Tibial nerve (tissue), 4 donors: ENCODE results near the gene CISD3. TPM values are rescaled to one million over a fixed set of nuclear protein-coding genes. Genes with fewer than 3 reads are reported as not detected.

Experiments used
- DNase-seq, 2 donors: peaks; one replicate each; pipeline ENCODE4 v3.0.0-alpha.2; 2019; ENCODE audit warnings: low spot score in 2 of 2
- H3K27ac ChIP-seq, 4 donors: fragments of 200-600 bp; sonication (generic) in 3 of 4; one replicate each; pipeline ENCODE4 v1.5.1; 2017 to 2019; ENCODE audit warnings: mild to moderate bottlenecking in 1 of 4
- H3K27me3 ChIP-seq, 2 donors: fragments of 200-600 bp; sonication (generic) in 1 of 2; one replicate each; pipeline versions ENCODE4 v1.5.1 to v1.6.0; 2017 to 2019
- H3K36me3 ChIP-seq, 3 donors: fragments of 200-600 bp; sonication (generic); one replicate each; pipeline ENCODE4 v1.5.1; 2018 to 2019
- H3K4me1 ChIP-seq, 4 donors: fragments of 200-600 bp; sonication (generic) in 3 of 4; one replicate each; pipeline ENCODE4 v1.5.1; 2017 to 2019
- H3K4me3 ChIP-seq, 4 donors: fragments of 200-600 bp; sonication (generic) in 3 of 4; one replicate each; pipeline ENCODE4 v1.5.1; 2017 to 2019; ENCODE audit warnings: mild to moderate bottlenecking in 1 of 4, moderate library complexity in 1 of 4
- H3K9me3 ChIP-seq, 4 donors: fragments of 200-600 bp; sonication (generic) in 3 of 4; one replicate each; pipeline ENCODE4 v1.5.1; 2017 to 2019
- EP300 ChIP-seq, 2 donors: sonication (generic); formaldehyde crosslinking; IDR thresholded peaks; one replicate each; pipeline ENCODE4 v1.6.1; 2017; ENCODE audit warnings: antibody characterized with exemption in 2 of 2, mild to moderate bottlenecking in 1 of 2
- POLR2A ChIP-seq, 2 donors: fragments of 450-650 bp; IDR thresholded peaks; one replicate each; pipeline ENCODE4 v1.6.1; 2017; ENCODE audit warnings: antibody characterized with exemption in 2 of 2, mild to moderate bottlenecking in 2 of 2, moderate library complexity in 2 of 2
- WGBS, 2 donors: methylation state at CpG; one replicate each; pipeline ENCODE4 v1.1.5; 2018; 5-methylcytosine and 5-hydroxymethylcytosine counted together
- total RNA-seq, 4 donors: library from RNA; depleted of rRNA; stranded (reverse); fragments of >200 nt; gene quantifications; one replicate each; pipeline ENCODE4 v1.1.0, GENCODE V29; 2016
- TF ChIP-seq, protein P1 (sequence below), 5 experiments: fragments of 200-600 bp in 3 of 5; fragments of 450-650 bp in 2 of 5; sonication (generic) in 3 of 5; IDR thresholded peaks; one replicate each; pipeline ENCODE4 v1.5.1; 2016 to 2019; ENCODE audit warnings: antibody characterized with exemption in 5 of 5, mild to moderate bottlenecking in 3 of 5, moderate library complexity in 2 of 5

Gene CISD3
- total RNA-seq, 4 donors from 2014 or later = 10.2 to 19.2 (median 16.5) TPM

GRCh38 chr17:38741921-38742410, 11.8 kb downstream of the CISD3 start:
- TF ChIP-seq POLR2A (IDR thresholded peaks at IDR 0.05) = no peak
- TF ChIP-seq, protein P1, sequence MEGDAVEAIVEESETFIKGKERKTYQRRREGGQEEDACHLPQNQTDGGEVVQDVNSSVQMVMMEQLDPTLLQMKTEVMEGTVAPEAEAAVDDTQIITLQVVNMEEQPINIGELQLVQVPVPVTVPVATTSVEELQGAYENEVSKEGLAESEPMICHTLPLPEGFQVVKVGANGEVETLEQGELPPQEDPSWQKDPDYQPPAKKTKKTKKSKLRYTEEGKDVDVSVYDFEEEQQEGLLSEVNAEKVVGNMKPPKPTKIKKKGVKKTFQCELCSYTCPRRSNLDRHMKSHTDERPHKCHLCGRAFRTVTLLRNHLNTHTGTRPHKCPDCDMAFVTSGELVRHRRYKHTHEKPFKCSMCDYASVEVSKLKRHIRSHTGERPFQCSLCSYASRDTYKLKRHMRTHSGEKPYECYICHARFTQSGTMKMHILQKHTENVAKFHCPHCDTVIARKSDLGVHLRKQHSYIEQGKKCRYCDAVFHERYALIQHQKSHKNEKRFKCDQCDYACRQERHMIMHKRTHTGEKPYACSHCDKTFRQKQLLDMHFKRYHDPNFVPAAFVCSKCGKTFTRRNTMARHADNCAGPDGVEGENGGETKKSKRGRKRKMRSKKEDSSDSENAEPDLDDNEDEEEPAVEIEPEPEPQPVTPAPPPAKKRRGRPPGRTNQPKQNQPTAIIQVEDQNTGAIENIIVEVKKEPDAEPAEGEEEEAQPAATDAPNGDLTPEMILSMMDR (IDR thresholded peaks at IDR 0.05) = no peak
- TF ChIP-seq EP300 (IDR thresholded peaks at IDR 0.05) = no peak
- Histone ChIP-seq H3K9me3 (no peaks in the 10 kb centered on the region), H3K4me1 (peaks cover 0 to 65% (median 28%) of the 10 kb centered on the region in 4 donors), H3K27me3 (no peaks in the 10 kb centered on the region), H3K27ac (peak overlapping the region; percentile 31 to 88 (median 80)), H3K4me3 (no peak overlapping the region), H3K36me3 (peaks cover 0 to 35% (median 3%) of the 10 kb centered on the region in 3 donors)
- no peak for DNase-seq
- 45 to 55% methylated on average over 7 of the region's 7 CpGs for WGBS, 2 donors

DNA sequence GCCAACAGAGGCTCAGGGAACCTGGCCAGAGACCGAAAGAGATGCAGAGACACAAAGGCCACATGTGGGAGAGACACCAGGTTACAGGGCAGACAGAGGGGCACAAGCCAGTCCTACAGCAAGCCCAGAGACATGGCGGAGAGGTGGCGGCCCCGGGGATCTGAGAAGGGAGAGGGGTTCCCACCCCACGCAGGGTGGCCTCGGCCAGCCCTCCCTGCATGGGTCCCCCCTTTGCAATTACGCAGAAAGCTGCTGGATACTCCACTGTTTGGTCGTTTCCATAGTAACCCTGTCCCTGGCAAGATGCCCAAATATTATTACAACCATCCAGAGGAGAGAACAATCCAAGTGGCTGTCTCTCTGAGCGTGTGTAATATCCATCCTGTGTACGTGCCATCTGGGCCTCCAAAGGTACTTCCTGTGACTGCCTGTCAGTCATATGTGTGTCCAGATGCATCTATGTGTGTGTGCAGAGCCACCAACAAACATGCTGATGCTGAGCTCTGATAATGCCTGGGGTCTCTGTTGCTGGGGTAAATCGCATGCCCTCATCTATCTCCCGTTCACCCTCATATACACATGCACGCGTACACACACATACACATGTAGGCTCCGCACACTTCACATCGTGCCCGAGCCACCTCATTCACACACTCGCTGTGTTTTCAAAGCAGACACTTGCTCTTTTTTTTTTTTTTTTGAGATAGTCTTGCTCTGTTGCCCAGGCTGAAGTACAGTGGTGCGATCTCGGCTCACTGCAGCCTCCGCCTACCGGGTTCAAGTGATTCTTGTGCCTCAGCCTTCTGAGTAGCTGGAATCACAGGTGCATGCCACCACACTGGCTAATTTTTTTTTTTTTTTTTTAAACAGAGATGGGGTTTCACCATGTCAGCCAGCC, 12.5 kb downstream of the CISD3 start:
- peaks cover 0 to 28% (median 3%) of the 10 kb centered on the region in 3 donors for H3K36me3 ChIP-seq
- H3K27me3 ChIP-seq = no peaks in the 10 kb centered on the region
- H3K4me1 ChIP-seq = peaks cover 0 to 68% (median 34%) of the 10 kb centered on the region in 4 donors
- DNase-seq = peak in 1 of 2 donors; percentile 96
- TF ChIP-seq POLR2A (IDR thresholded peaks at IDR 0.05) = no peak
- TF ChIP-seq EP300 (IDR thresholded peaks at IDR 0.05) = peak in 1 of 2 donors; percentile 68
- peak overlapping the region; percentile 31 to 88 (median 80) for H3K27ac ChIP-seq
- WGBS, 2 donors = 31 to 36% methylated on average over 22 of the region's 22 CpGs
- no peak overlapping the region for H3K4me3 ChIP-seq
- H3K9me3 ChIP-seq = no peaks in the 10 kb centered on the region

GRCh38 chr17:38743556-38744171, 13.5 kb downstream of the CISD3 start:
- Histone ChIP-seq H3K9me3 (no peaks in the 10 kb centered on the region), H3K4me3 (no peak overlapping the region), H3K27me3 (peaks cover 0 to under 1% of the 10 kb centered on the region in 2 donors), H3K36me3 (peaks cover 0 to 18% (median 0%) of the 10 kb centered on the region in 3 donors), H3K4me1 (peaks cover 0 to 70% (median 37%) of the 10 kb centered on the region in 4 donors), H3K27ac (peak overlapping the region in 3 of 4 donors; percentile 76 to 88 (median 85))
- no peak for DNase-seq
- 70 to 74% methylated on average over 4 of the region's 4 CpGs for WGBS, 2 donors
- TF ChIP-seq POLR2A (IDR thresholded peaks at IDR 0.05) = no peak

DNA sequence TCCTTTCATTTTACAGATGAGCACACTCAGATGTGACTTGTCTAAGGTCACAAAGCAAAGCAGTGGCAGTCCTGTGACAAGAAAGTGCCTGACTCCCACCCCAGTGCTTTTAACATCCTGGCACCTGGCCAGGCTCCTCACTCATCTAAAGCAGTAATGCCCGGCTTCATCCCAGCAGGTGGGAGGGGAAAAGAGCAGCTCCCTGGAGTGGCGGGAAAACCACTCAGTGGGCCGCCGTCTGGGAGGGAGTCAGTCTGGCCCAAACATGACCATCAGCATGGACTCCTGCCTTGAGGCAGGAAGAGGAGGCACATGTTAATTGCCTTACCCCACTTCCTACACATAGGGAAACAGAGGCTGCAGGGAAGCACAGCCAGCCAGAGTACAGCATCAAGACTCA, 15.4 kb downstream of the CISD3 start:
- WGBS, 2 donors = 28 to 53% methylated on average over 4 of the region's 4 CpGs
- peaks cover 0 to 84% (median 52%) of the 10 kb centered on the region in 4 donors for H3K4me1 ChIP-seq
- peak overlapping the region in 2 of 4 donors; percentile 91 for H3K27ac ChIP-seq
- H3K27me3 ChIP-seq = peaks cover 0 to 3% of the 10 kb centered on the region in 2 donors
- peaks cover 0 to 3% (median 0%) of the 10 kb centered on the region in 3 donors for H3K36me3 ChIP-seq
- no peaks in the 10 kb centered on the region for H3K9me3 ChIP-seq
- no peak for TF ChIP-seq POLR2A (IDR thresholded peaks at IDR 0.05)
- TF ChIP-seq, protein P1 (IDR thresholded peaks at IDR 0.05) = no peak
- no peak for TF ChIP-seq EP300 (IDR thresholded peaks at IDR 0.05)
- peak in 1 of 2 donors; percentile 31 for DNase-seq
- no peak overlapping the region for H3K4me3 ChIP-seq

- Histone ChIP-seq H3K27ac (peak overlapping the region in 3 of 4 donors; percentile 83 to 91 (median 91)), H3K36me3 (peaks cover 0 to 3% (median 0%) of the 10 kb centered on the region in 3 donors), H3K27me3 (peaks cover 0 to 3% of the 10 kb centered on the region in 2 donors), H3K4me1 (peaks cover 0 to 84% (median 58%) of the 10 kb centered on the region in 4 donors), H3K4me3 (peak overlapping the region in 3 of 4 donors; percentile 50 to 80 (median 79)), H3K9me3 (no peaks in the 10 kb centered on the region)
- whole genome bisulfite sequencing, 2 donors = 29 to 38% methylated on average over 8 of the region's 8 CpGs
- DNase-seq = no peak
- no peak for TF ChIP-seq EP300 (IDR thresholded peaks at IDR 0.05)
- TF ChIP-seq, protein P1 (IDR thresholded peaks at IDR 0.05) = no peak
- no peak for TF ChIP-seq POLR2A (IDR thresholded peaks at IDR 0.05)
Measured at GRCh38 chr17:38746004-38746848, 16.1 kb downstream of the CISD3 start.
